Effector CD8-positive, alpha-beta T cell (primary cell): ENCODE results near the gene SGF29.
"Not testable (repeated sequence)": the region's sequence is repeated elsewhere in the genome, so short reads cannot be mapped to it uniquely, and the experiment has no call there.

ENCODE experiments used
- DNase-seq: peaks from one replicate; lab custom pipeline; 2025; lab: John Stamatoyannopoulos, UW

Gene SGF29

GRCh38 chr16:28612359-28613280, 58.9 kb downstream of the SGF29 start:
- not testable (repeated sequence) for DNase-seq

GRCh38 chr16:28613912-28614311, 60.2 kb downstream of the SGF29 start:
- not testable (repeated sequence) for DNase-seq

- not testable (repeated sequence) for DNase-seq
Observed at GRCh38 chr16:28614561-28614960, 60.8 kb downstream of the SGF29 start.

GRCh38 chr16:28615486-28616223, 61.9 kb downstream of the SGF29 start:
- DNase-seq: not testable (repeated sequence)

GRCh38 chr16:28616224-28616577, 62.5 kb downstream of the SGF29 start:
- DNase-seq: not testable (repeated sequence)

- no peak for DNase-seq
Observed at GRCh38 chr16:28616636-28617035, 62.9 kb downstream of the SGF29 start.

GRCh38 chr16:28617874-28618273, 64.2 kb downstream of the SGF29 start:
- no peak for DNase-seq

- not testable (repeated sequence) for DNase-seq
Observed at GRCh38 chr16:28620316-28620715, 66.6 kb downstream of the SGF29 start.

GRCh38 chr16:28621481-28622155, 67.9 kb downstream of the SGF29 start:
- DNase-seq: no peak

GRCh38 chr16:28622532-28623171, 68.9 kb downstream of the SGF29 start:
- not testable (repeated sequence) for DNase-seq

GRCh38 chr16:28623172-28623711, 69.5 kb downstream of the SGF29 start:
- DNase-seq: peak; percentile 56

GRCh38 chr16:28630905-28631304, 77.2 kb downstream of the SGF29 start:
- DNase-seq: not testable (repeated sequence)

- DNase-seq: not testable (repeated sequence)
Observed at GRCh38 chr16:28636093-28636823, 82.5 kb downstream of the SGF29 start.

- not testable (repeated sequence) for DNase-seq
Observed at GRCh38 chr16:28637765-28638164, 84.0 kb downstream of the SGF29 start, which contains the start of gene NPIPB8. TSS of gene NPIPB8 (plus strand) at chr16:28638065. CDS start at chr16:28638361, 296 bp downstream.

GRCh38 chr16:28638359-28638758, 84.6 kb downstream of the SGF29 start:
- not testable (repeated sequence) for DNase-seq

- not testable (repeated sequence) for DNase-seq
Observed at GRCh38 chr16:28639959-28640358, 86.2 kb downstream of the SGF29 start.
